Neural cell (in vitro differentiated cells): ENCODE data around the gene F3. TPM values are rescaled to one million over a fixed set of nuclear protein-coding genes. Genes with fewer than 3 reads are reported as not detected.

ENCODE experiments used
- H2AFZ ChIP-seq: fragments of 200-600, 300-800 bp; sonication (generic), shearing (Covaris generic); 2 replicates; pipeline ENCODE4 v1.6.0; 2014; ENCODE audit warnings: low read depth, mild to moderate bottlenecking, antibody characterized with exemption, low read length, moderate library complexity
- H3F3A ChIP-seq: fragments of 200-600 bp; shearing (Covaris generic); 2 replicates; pipeline ENCODE4 v1.6.1; 2016; ENCODE audit warnings: mild to moderate bottlenecking, moderate library complexity, mixed read lengths, antibody characterized with exemption, low read length; ENCODE audit not compliant: insufficient read depth, poor library complexity, severe bottlenecking
- H3K27ac ChIP-seq: fragments of 200-600, 300-800 bp; sonication (generic), shearing (Covaris generic); 2 replicates; pipeline ENCODE4 v1.5.1; 2014; ENCODE audit warnings: mild to moderate bottlenecking, low read length, moderate library complexity
- H3K27me3 ChIP-seq: fragments of 300-800, 200-600 bp; sonication (generic), shearing (Covaris generic); 2 replicates; pipeline ENCODE4 v1.6.0; 2014; ENCODE audit warnings: mild to moderate bottlenecking, low read depth, low read length, moderate library complexity; ENCODE audit not compliant: insufficient read depth
- H3K36me3 ChIP-seq: fragments of 300-800, 200-600 bp; sonication (generic), shearing (Covaris generic); 2 replicates; pipeline ENCODE4 v1.5.1; 2014; ENCODE audit warnings: mild to moderate bottlenecking, antibody characterized with exemption, low read length, moderate library complexity; ENCODE audit not compliant: insufficient read depth
- H3K4me2 ChIP-seq: fragments of 300-800, 200-600 bp; sonication (generic), shearing (Covaris generic); 2 replicates; pipeline ENCODE4 v1.6.0; 2014; ENCODE audit warnings: mild to moderate bottlenecking, low read length
- H3K4me3 ChIP-seq: fragments of 300-800, 200-600 bp; sonication (generic), shearing (Covaris generic); 2 replicates; pipeline ENCODE4 v1.5.1; 2014; ENCODE audit warnings: mild to moderate bottlenecking, low read length, moderate library complexity
- H3K79me2 ChIP-seq: fragments of 200-600 bp; shearing (Covaris generic); replicated peaks from 2 replicates; pipeline ENCODE4 v1.6.0; 2014; ENCODE audit warnings: mild to moderate bottlenecking, low read length, moderate library complexity; ENCODE audit not compliant: insufficient read depth
- H3K9ac ChIP-seq: fragments of 300-800, 200-600 bp; sonication (generic), shearing (Covaris generic); 2 replicates; pipeline ENCODE4 v1.6.1; 2016; ENCODE audit warnings: mild to moderate bottlenecking, low read length, mixed read lengths
- H3K9me2 ChIP-seq: fragments of 200-600 bp; shearing (Covaris generic); 2 replicates; pipeline ENCODE4 v1.6.1; 2016; ENCODE audit warnings: mild to moderate bottlenecking, low read length, mixed read lengths; ENCODE audit not compliant: insufficient read depth
- H3K9me3 ChIP-seq: fragments of 200-600, 300-800 bp; sonication (generic), shearing (Covaris generic); 2 replicates; pipeline ENCODE4 v1.6.1; 2016; ENCODE audit warnings: mild to moderate bottlenecking, mixed run types, low read length, moderate library complexity, mixed read lengths
- H4K20me1 ChIP-seq: fragments of 200-600 bp; shearing (Covaris generic); 2 replicates; pipeline ENCODE4 v1.6.1; 2016; ENCODE audit warnings: mild to moderate bottlenecking, mixed run types; ENCODE audit not compliant: insufficient read depth
- CTCF ChIP-seq: fragments of 450-650 bp; IDR thresholded peaks from 2 replicates; pipeline ENCODE4 v1.5.1; 2014; ENCODE audit warnings: antibody characterized with exemption, mild to moderate bottlenecking, moderate library complexity; ENCODE audit not compliant: poor library complexity, severe bottlenecking
- EP300 ChIP-seq: fragments of 450-650 bp; conservative IDR thresholded peaks from 2 replicates; pipeline ENCODE4 v1.6.1; 2014; ENCODE audit warnings: antibody characterized with exemption, mild to moderate bottlenecking, moderate library complexity; ENCODE audit not compliant: poor library complexity, severe bottlenecking
- EZH2 ChIP-seq: fragments of 200-600, 300-800 bp; shearing (Covaris generic), sonication (generic); IDR thresholded peaks from 2 replicates; pipeline ENCODE4 v1.6.1; 2014; ENCODE audit warnings: antibody characterized with exemption, low read length, borderline replicate concordance, mild to moderate bottlenecking; ENCODE audit not compliant: insufficient read depth, poor library complexity, severe bottlenecking
- MXI1 ChIP-seq: fragments of 450-650 bp; conservative IDR thresholded peaks from 2 replicates; pipeline ENCODE4 v1.6.1; 2014; ENCODE audit warnings: antibody characterized with exemption, mild to moderate bottlenecking; ENCODE audit not compliant: poor library complexity, severe bottlenecking
- POLR2AphosphoS5 ChIP-seq: IDR thresholded peaks from 2 replicates; pipeline ENCODE4 v1.6.1; 2012
- RAD21 ChIP-seq: fragments of 450-650 bp; conservative IDR thresholded peaks from 2 replicates; pipeline ENCODE4 v1.6.1; 2014; ENCODE audit warnings: antibody characterized with exemption, mild to moderate bottlenecking, moderate library complexity
- REST ChIP-seq: IDR thresholded peaks from 2 replicates; pipeline ENCODE4 v1.6.1; 2012; ENCODE audit warnings: borderline replicate concordance
- SMC3 ChIP-seq: fragments of 450-650 bp; conservative IDR thresholded peaks from 2 replicates; pipeline ENCODE4 v1.6.1; 2014; ENCODE audit warnings: antibody characterized with exemption, mild to moderate bottlenecking, moderate library complexity; ENCODE audit not compliant: poor library complexity
- TAF1 ChIP-seq: IDR thresholded peaks from 2 replicates; pipeline ENCODE4 v1.6.1; 2012; ENCODE audit warnings: low read depth
- polyA plus RNA-seq: library from polyadenylated mRNA; depleted of rRNA; stranded (reverse); fragments of >200 nt; gene quantifications from 2 replicates; pipeline ENCODE4 v1.2.3, GENCODE V29; 2014

The F3 gene
- polyA plus RNA-seq, 1 donor from 2014 or later: 0.10 TPM

- Histone ChIP-seq H3K79me2 (no peaks in the 10 kb centered on the region), H3K9me2 (no peaks in the 10 kb centered on the region), H3K9me3 (no peaks in the 10 kb centered on the region), H3F3A (no peaks in the 10 kb centered on the region), H3K4me2 (no peak overlapping the region), H2AFZ (no peak overlapping the region), H3K36me3 (no peaks in the 10 kb centered on the region), H3K27ac (no peak overlapping the region), H3K4me3 (no peak overlapping the region), H3K9ac (no peak overlapping the region), H4K20me1 (no peaks in the 10 kb centered on the region), H3K27me3 (no peaks in the 10 kb centered on the region)
- no peak for TF ChIP-seq CTCF
- no peak for TF ChIP-seq EZH2
- no peak for TF ChIP-seq REST
- no peak for TF ChIP-seq SMC3
Measured at GRCh38 chr1:94562519-94563260, 21.1 kb upstream of the F3 start.

DNA sequence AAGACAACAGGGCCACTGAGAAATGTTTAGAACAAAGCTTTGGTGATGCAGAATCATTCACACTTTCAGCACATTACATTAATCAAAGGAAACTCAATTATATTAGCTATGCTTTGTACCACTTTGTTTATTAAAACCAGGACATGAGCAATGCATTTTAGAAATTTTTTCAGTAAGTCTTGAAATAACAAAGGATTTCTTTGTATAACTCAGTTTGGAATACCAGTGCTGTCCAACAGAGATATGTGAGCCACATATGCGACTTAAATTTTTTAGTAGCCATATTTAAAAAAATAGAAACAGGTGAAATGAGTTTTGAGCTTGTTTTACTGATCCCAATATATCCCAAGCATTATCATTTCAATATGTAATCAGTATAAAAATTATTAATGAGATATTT lies 18.8 kb upstream of the F3 start:
- H3K9me2 ChIP-seq: no peaks in the 10 kb centered on the region
- H2AFZ ChIP-seq: no peak overlapping the region
- H3F3A ChIP-seq: no peaks in the 10 kb centered on the region
- H3K4me3 ChIP-seq: no peak overlapping the region
- H3K27me3 ChIP-seq: no peaks in the 10 kb centered on the region
- no peaks in the 10 kb centered on the region for H4K20me1 ChIP-seq
- H3K9me3 ChIP-seq: no peaks in the 10 kb centered on the region
- no peak overlapping the region for H3K4me2 ChIP-seq
- H3K79me2 ChIP-seq: no peaks in the 10 kb centered on the region
- no peak for TF ChIP-seq SMC3
- no peak for TF ChIP-seq CTCF
- no peak for TF ChIP-seq RAD21
- no peak for TF ChIP-seq REST
- TF ChIP-seq EZH2: no peak
- TF ChIP-seq POLR2AphosphoS5: no peak
- TF ChIP-seq EP300: no peak
- no peak for TF ChIP-seq MXI1
- TF ChIP-seq TAF1: no peak
- no peak overlapping the region for H3K9ac ChIP-seq
- no peaks in the 10 kb centered on the region for H3K36me3 ChIP-seq
- no peak overlapping the region for H3K27ac ChIP-seq
